A549 (cell line): ENCODE results near the gene DPEP2NB. TPM values are rescaled to one million over a fixed set of nuclear protein-coding genes. Genes with fewer than 3 reads are reported as not detected.

Experiments used
- ATAC-seq, 2 experiments: fragments of 200-7000 bp in 1 of 2; fragments of >200 bp in 1 of 2; cut with Nextera tagmentation in 1 of 2; cut with Tn5 transposase in 1 of 2; 3 replicates each; pipeline versions ENCODE4 v1.8.0 to v1.9.1; 2018 to 2020; ENCODE audit warnings: mild to moderate bottlenecking in 1 of 2, moderate library complexity in 1 of 2
- CTCF ChIA-PET: fragments of 300-600 bp; sonication (Branson Sonifier 250); formaldehyde crosslinking; extraction: SDS; loops from one replicate; lab custom pipeline; 2021; ENCODE audit warnings: antibody characterized with exemption, inconsistent platforms; lab: Yijun Ruan, JAX
- POLR2A ChIA-PET: fragments of 350-600 bp; formaldehyde crosslinking; extraction: SDS; loops from one replicate; lab custom pipeline; 2021; ENCODE audit warnings: antibody characterized with exemption, inconsistent platforms; lab: Yijun Ruan, JAX
- DNase-seq, 2 experiments: peaks; one replicate each; pipeline versions ENCODE4 v3.0.0 to v3.0.0-alpha.2; 2011 to 2016; ENCODE audit warnings: low read depth in 1 of 2, low spot score in 1 of 2
- FAIRE-seq: peaks from 2 replicates; lab custom pipeline; 2011; peaks lifted over from hg19 to GRCh38; lab: Jason Lieb, UNC
- H3K27ac ChIP-seq, 2 experiments: fragments of >200 bp; sonication (Bioruptor Twin); formaldehyde crosslinking; 3 replicates each; pipeline ENCODE4 v1.5.1; 2016 to 2017
- H3K4me1 ChIP-seq: fragments of >200 bp; sonication (Bioruptor Twin); formaldehyde crosslinking; 3 replicates; pipeline ENCODE4 v1.6.1; 2016
- H3K4me2 ChIP-seq: fragments of >200 bp; sonication (Bioruptor Twin); formaldehyde crosslinking; 3 replicates; pipeline ENCODE4 v1.6.1; 2016
- H3K4me3 ChIP-seq: fragments of >200 bp; sonication (Bioruptor Twin); formaldehyde crosslinking; 3 replicates; pipeline ENCODE4 v1.5.1; 2016
- H3K9me3 ChIP-seq: fragments of >200 bp; sonication (Bioruptor Twin); formaldehyde crosslinking; 3 replicates; pipeline ENCODE4 v1.6.1; 2016
- BHLHE40 ChIP-seq: IDR thresholded peaks from 2 replicates; pipeline ENCODE4 v1.6.1; 2012; ENCODE audit warnings: low read depth, low read length, inconsistent platforms
- CBX2 ChIP-seq: fragments of 200-600 bp; sonication (generic); IDR thresholded peaks from 2 replicates; pipeline ENCODE4 v1.6.1; 2016; ENCODE audit warnings: low read depth, mild to moderate bottlenecking, borderline replicate concordance
- CBX8 ChIP-seq: fragments of 200-600 bp; sonication (generic); IDR thresholded peaks from 2 replicates; pipeline ENCODE4 v1.6.1; 2016
- CEBPB ChIP-seq, 2 experiments: fragments of >200 bp in 1 of 2; sonication (Bioruptor Twin) in 1 of 2; formaldehyde crosslinking in 1 of 2; IDR thresholded peaks; 2 replicates each; pipeline ENCODE4 v1.6.1; 2012 to 2016
- CHD4 ChIP-seq: fragments of 200-600 bp; sonication (generic); IDR thresholded peaks from 2 replicates; pipeline ENCODE4 v1.6.1; 2016; ENCODE audit warnings: antibody characterized with exemption, mild to moderate bottlenecking, borderline replicate concordance
- EHF ChIP-seq: fragments of 250-450 bp; sonication (Bioruptor Pico); IDR thresholded peaks from 2 replicates; pipeline ENCODE4 v1.5.0; 2020; ENCODE audit warnings: mild to moderate bottlenecking
- ESRRA ChIP-seq: fragments of 150-350 bp; IDR thresholded peaks from 2 replicates; pipeline ENCODE4 v1.6.1; 2014; ENCODE audit warnings: mild to moderate bottlenecking, low read length, borderline replicate concordance
- FOSL2 ChIP-seq, 2 experiments: fragments of 450-650 bp in 1 of 2; fragments of >200 bp in 1 of 2; sonication (Bioruptor Twin) in 1 of 2; formaldehyde crosslinking; IDR thresholded peaks; 2 replicates each; pipeline versions ENCODE4 v1.5.0 to v1.6.1; 2016 to 2020; ENCODE audit warnings: mild to moderate bottlenecking in 1 of 2, moderate library complexity in 1 of 2
- HDAC2 ChIP-seq: fragments of 200-600 bp; sonication (generic); IDR thresholded peaks from 2 replicates; pipeline ENCODE4 v1.6.1; 2016
- HEYL ChIP-seq: fragments of 250-450 bp; sonication (Bioruptor Pico); IDR thresholded peaks from 2 replicates; pipeline ENCODE4 v1.8.0; 2021; ENCODE audit warnings: mild to moderate bottlenecking, moderate library complexity
- HOXA7 ChIP-seq: fragments of 250-450 bp; sonication (Bioruptor Pico); IDR thresholded peaks from 2 replicates; pipeline ENCODE4 v1.5.0; 2020; ENCODE audit warnings: mild to moderate bottlenecking, moderate library complexity
- HOXB5 ChIP-seq: fragments of 250-450 bp; sonication (Bioruptor Pico); IDR thresholded peaks from 2 replicates; pipeline ENCODE4 v1.5.0; 2020; ENCODE audit warnings: mild to moderate bottlenecking, moderate library complexity
- KDM1A ChIP-seq: fragments of 200-600 bp; sonication (generic); IDR thresholded peaks from 2 replicates; pipeline ENCODE4 v1.6.1; 2016; ENCODE audit warnings: low read depth, mild to moderate bottlenecking
- MAZ ChIP-seq: fragments of 150-350 bp; IDR thresholded peaks from 2 replicates; pipeline ENCODE4 v1.6.1; 2014; ENCODE audit warnings: antibody characterized with exemption, low read depth, low read length, borderline replicate concordance
- NPAS2 ChIP-seq: fragments of 250-450 bp; sonication (Bioruptor Pico); IDR thresholded peaks from 2 replicates; pipeline ENCODE4 v1.8.0; 2022; ENCODE audit warnings: mild to moderate bottlenecking, moderate library complexity, borderline replicate concordance
- NR3C1 ChIP-seq: fragments of >200 bp; sonication (Bioruptor Twin); formaldehyde crosslinking; IDR thresholded peaks from 3 replicates; pipeline ENCODE4 v1.6.1; 2017
- PHF8 ChIP-seq: fragments of 200-600 bp; sonication (generic); IDR thresholded peaks from 2 replicates; pipeline ENCODE4 v1.6.1; 2016; ENCODE audit warnings: low read depth, mild to moderate bottlenecking, antibody characterized with exemption, moderate library complexity, borderline replicate concordance
- POLR2A ChIP-seq: IDR thresholded peaks from 2 replicates; pipeline ENCODE4 v1.6.1; 2012; ENCODE audit warnings: mild to moderate bottlenecking, low read length
- RAD21 ChIP-seq, 2 experiments: fragments of >200 bp in 1 of 2; sonication (Bioruptor Twin) in 1 of 2; formaldehyde crosslinking in 1 of 2; IDR thresholded peaks in 1 of 2; conservative IDR thresholded peaks in 1 of 2; 2 replicates in 1 of 2; 3 replicates in 1 of 2; pipeline ENCODE4 v1.6.1; 2012 to 2018; ENCODE audit warnings: inconsistent platforms in 1 of 2
- RARB ChIP-seq: fragments of 250-450 bp; sonication (Bioruptor Pico); IDR thresholded peaks from 2 replicates; pipeline ENCODE4 v1.8.0; 2021; ENCODE audit warnings: mild to moderate bottlenecking, moderate library complexity
- RNF2 ChIP-seq: fragments of 200-600 bp; sonication (generic); IDR thresholded peaks from 2 replicates; pipeline ENCODE4 v1.6.1; 2016; ENCODE audit warnings: low read depth, mild to moderate bottlenecking, antibody characterized with exemption, moderate library complexity, borderline replicate concordance
- SREBF2 ChIP-seq: fragments of 450-650 bp; IDR thresholded peaks from 2 replicates; pipeline ENCODE4 v1.6.1; 2014; ENCODE audit warnings: mild to moderate bottlenecking, moderate library complexity
- ZFP36 ChIP-seq: fragments of 450-650 bp; IDR thresholded peaks from 2 replicates; pipeline ENCODE4 v1.6.1; 2014; ENCODE audit warnings: borderline replicate concordance; ENCODE audit not compliant: partially characterized antibody
- ZSCAN20 ChIP-seq: fragments of 250-450 bp; sonication (Bioruptor Pico); IDR thresholded peaks from 2 replicates; pipeline ENCODE4 v1.8.0; 2022; ENCODE audit warnings: mild to moderate bottlenecking, moderate library complexity
- WGBS: methylation state at CpG from one replicate; pipeline ENCODE4 v1.1.6; 2017; ENCODE audit errors: missing lambda C conversion rate; 5-methylcytosine and 5-hydroxymethylcytosine counted together
- polyA plus RNA-seq, 4 experiments: library from polyadenylated mRNA; depleted of rRNA in 3 of 4; stranded (reverse); fragments of >200 nt; fragmentation: RNase III in 1 of 4; extraction: RNeasy Plus Mini Kit Qiagen cat#74134 plus additional on column Dnase treatment in 1 of 4; gene quantifications; 2 replicates in 3 of 4; 3 replicates in 1 of 4; pipeline ENCODE4 v1.2.3, GENCODE V29; 2011 to 2017
- TF ChIP-seq, protein P1 (sequence below): IDR thresholded peaks from 2 replicates; pipeline ENCODE4 v1.6.1; 2012; ENCODE audit warnings: low read depth, borderline replicate concordance
- TF ChIP-seq, protein P2 (sequence below): fragments of >200 bp; sonication (Bioruptor Twin); formaldehyde crosslinking; IDR thresholded peaks from 2 replicates; pipeline ENCODE4 v1.6.1; 2016
- TF ChIP-seq, protein P3 (sequence below): fragments of 150-350 bp; IDR thresholded peaks from 2 replicates; pipeline ENCODE4 v1.6.1; 2014; ENCODE audit warnings: low read depth, mild to moderate bottlenecking, low read length
- TF ChIP-seq, protein P4 (sequence below): fragments of 250-450 bp; sonication (Bioruptor Pico); IDR thresholded peaks from 2 replicates; pipeline ENCODE4 v1.5.0; 2021; ENCODE audit warnings: mild to moderate bottlenecking, moderate library complexity, borderline replicate concordance
- TF ChIP-seq, protein P5 (sequence below): IDR thresholded peaks from 2 replicates; pipeline ENCODE4 v1.6.1; 2012

The DPEP2NB gene
- polyA plus RNA-seq, 2 of the 4 experiments (the other 2 are of a cell fraction): not detected

DNA sequence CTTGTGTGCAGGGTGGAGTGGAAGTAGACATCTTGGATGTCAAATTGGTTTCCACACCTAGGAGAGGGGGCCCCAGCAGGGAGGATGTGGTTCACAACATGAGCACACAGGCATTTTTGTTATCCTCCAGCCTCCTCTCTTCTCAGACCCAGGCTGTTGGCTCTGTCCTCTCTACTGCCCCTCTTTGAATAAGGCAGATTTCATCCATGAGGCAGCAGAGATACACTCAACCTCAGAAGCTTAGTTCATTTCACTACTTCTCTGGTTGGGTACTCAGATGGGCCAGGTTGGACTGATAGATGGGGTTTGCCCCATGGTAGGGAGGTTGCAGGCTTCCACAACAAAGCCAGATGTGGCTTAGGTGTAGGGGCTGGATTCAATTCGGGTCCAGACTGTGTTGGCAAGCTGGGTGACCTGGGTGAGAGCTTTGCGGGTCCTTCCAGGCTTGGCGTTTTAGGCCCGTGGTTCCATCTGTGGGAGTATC is 47.2 kb upstream of the DPEP2NB start:
- DNase-seq: no peak
- no peak overlapping the region for H3K4me2 ChIP-seq
- H3K4me3 ChIP-seq: no peak overlapping the region
- FAIRE-seq: no peak
- no peaks in the 10 kb centered on the region for H3K9me3 ChIP-seq
- no peaks in the 10 kb centered on the region for H3K4me1 ChIP-seq
- ChIA-PET POLR2A (no interaction called here), CTCF (interaction anchor here (0.7 to 1.6 kb wide), 6 partner anchors 22 to 180 kb away, joined by 3 to 5 read pairs (median 3); no protein-coding TSS in a partner anchor)
- WGBS: 88% methylated on average over 4 of the region's 4 CpGs
- no peak overlapping the region for H3K27ac ChIP-seq
- ATAC-seq: no peak
- no peak for TF ChIP-seq BHLHE40
- TF ChIP-seq, protein P1, sequence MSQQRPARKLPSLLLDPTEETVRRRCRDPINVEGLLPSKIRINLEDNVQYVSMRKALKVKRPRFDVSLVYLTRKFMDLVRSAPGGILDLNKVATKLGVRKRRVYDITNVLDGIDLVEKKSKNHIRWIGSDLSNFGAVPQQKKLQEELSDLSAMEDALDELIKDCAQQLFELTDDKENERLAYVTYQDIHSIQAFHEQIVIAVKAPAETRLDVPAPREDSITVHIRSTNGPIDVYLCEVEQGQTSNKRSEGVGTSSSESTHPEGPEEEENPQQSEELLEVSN: no peak
- TF ChIP-seq PHF8: no peak
- TF ChIP-seq RAD21 (conservative IDR thresholded peaks at IDR 0.05 in 1 of 2, IDR thresholded peaks at IDR 0.05 in 1 of 2): no peak
- TF ChIP-seq HOXA7 (CRISPR knock-in tag): no peak
- TF ChIP-seq NPAS2 (CRISPR knock-in tag): no peak
- TF ChIP-seq, protein P2, sequence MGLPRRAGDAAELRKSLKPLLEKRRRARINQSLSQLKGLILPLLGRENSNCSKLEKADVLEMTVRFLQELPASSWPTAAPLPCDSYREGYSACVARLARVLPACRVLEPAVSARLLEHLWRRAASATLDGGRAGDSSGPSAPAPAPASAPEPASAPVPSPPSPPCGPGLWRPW: no peak
- no peak for TF ChIP-seq ESRRA
- TF ChIP-seq, protein P3, sequence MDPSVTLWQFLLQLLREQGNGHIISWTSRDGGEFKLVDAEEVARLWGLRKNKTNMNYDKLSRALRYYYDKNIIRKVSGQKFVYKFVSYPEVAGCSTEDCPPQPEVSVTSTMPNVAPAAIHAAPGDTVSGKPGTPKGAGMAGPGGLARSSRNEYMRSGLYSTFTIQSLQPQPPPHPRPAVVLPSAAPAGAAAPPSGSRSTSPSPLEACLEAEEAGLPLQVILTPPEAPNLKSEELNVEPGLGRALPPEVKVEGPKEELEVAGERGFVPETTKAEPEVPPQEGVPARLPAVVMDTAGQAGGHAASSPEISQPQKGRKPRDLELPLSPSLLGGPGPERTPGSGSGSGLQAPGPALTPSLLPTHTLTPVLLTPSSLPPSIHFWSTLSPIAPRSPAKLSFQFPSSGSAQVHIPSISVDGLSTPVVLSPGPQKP: no peak
- no peak for TF ChIP-seq EHF (CRISPR knock-in tag)
- no peak for TF ChIP-seq MAZ
- TF ChIP-seq RNF2: no peak
- TF ChIP-seq KDM1A: no peak
- TF ChIP-seq ZSCAN20 (CRISPR knock-in tag): no peak
- TF ChIP-seq CEBPB (IDR thresholded peaks at IDR 0.05): no peak

DNA sequence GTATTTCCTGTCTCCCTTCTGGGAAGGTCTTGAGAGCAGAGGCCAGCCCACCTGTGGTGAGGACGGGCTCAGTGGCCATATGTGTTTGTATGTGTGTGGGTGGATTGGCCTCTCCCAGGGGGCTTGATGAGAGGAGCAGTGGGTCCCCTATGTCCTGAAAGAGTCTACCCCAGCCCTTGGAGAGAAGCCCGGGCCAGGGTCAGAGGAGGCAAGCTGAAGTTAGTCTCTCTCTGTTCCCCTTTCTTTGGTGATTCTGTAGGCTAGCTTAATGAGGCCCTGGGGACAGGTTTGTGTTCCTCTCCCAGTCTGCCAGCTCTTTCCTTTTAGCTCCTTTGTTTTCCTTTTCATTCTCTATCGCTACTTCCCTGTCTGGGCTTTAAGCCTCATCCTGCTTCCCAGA is 45.7 kb upstream of the DPEP2NB start:
- TF ChIP-seq POLR2A (no peak), ESRRA (no peak)
- WGBS: 95% methylated on average over 3 of the region's 3 CpGs
- H3K9me3 ChIP-seq: no peaks in the 10 kb centered on the region
- H3K4me2 ChIP-seq: no peak overlapping the region
- ATAC-seq (no peak), DNase-seq (no peak), FAIRE-seq (no peak)
- no peak overlapping the region for H3K4me3 ChIP-seq
- ChIA-PET POLR2A (no interaction called here), CTCF (interaction anchor here (0.8 to 1.7 kb wide), 6 partner anchors 8 to 245 kb away, joined by 3 to 6 read pairs (median 4); partner anchors contain the start of gene NFATC3)
- no peak overlapping the region for H3K27ac ChIP-seq
- no peaks in the 10 kb centered on the region for H3K4me1 ChIP-seq

DNA sequence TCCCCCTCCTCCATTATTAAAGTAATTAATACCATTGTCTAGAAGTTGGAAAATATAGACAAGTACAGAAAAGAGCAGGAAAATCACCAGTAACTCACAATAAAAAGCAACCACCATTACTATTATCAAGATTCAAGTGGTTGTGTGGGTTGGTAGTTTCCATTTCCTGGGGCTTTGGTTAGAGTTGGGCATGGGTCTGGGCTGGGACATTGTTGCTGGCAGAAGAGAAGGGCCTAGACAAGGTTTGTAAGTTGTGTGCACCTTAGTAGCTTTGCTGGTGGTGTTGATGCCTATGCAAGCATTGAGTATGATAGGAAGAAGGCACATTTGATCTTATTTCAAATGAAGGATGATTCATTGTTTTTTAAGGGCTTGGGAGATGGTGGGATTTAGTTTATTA is 44.1 kb upstream of the DPEP2NB start:
- H3K4me2 ChIP-seq: no peak overlapping the region
- no peak for TF ChIP-seq ZFP36
- TF ChIP-seq NR3C1: no peak
- no peak for TF ChIP-seq HOXB5 (CRISPR knock-in tag)
- no peak for TF ChIP-seq RARB (CRISPR knock-in tag)
- TF ChIP-seq, protein P4, sequence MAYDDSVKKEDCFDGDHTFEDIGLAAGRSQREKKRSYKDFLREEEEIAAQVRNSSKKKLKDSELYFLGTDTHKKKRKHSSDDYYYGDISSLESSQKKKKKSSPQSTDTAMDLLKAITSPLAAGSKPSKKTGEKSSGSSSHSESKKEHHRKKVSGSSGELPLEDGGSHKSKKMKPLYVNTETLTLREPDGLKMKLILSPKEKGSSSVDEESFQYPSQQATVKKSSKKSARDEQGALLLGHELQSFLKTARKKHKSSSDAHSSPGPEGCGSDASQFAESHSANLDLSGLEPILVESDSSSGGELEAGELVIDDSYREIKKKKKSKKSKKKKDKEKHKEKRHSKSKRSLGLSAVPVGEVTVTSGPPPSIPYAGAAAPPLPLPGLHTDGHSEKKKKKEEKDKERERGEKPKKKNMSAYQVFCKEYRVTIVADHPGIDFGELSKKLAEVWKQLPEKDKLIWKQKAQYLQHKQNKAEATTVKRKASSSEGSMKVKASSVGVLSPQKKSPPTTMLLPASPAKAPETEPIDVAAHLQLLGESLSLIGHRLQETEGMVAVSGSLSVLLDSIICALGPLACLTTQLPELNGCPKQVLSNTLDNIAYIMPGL: no peak
- TF ChIP-seq CHD4: no peak
- TF ChIP-seq, protein P5, sequence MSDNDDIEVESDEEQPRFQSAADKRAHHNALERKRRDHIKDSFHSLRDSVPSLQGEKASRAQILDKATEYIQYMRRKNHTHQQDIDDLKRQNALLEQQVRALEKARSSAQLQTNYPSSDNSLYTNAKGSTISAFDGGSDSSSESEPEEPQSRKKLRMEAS: no peak
- no peak for TF ChIP-seq HOXA7 (CRISPR knock-in tag)
- TF ChIP-seq SREBF2: no peak
- no peak for TF ChIP-seq CBX2
- TF ChIP-seq FOSL2 (IDR thresholded peaks at IDR 0.05): no peak
- TF ChIP-seq FOSL2 (CRISPR knock-in tag; IDR thresholded peaks at IDR 0.05): no peak
- TF ChIP-seq RAD21 (conservative IDR thresholded peaks at IDR 0.05 in 1 of 2, IDR thresholded peaks at IDR 0.05 in 1 of 2): no peak
- no peak for TF ChIP-seq HEYL (CRISPR knock-in tag)
- TF ChIP-seq CBX8: no peak
- TF ChIP-seq ESRRA: no peak
- no peak for TF ChIP-seq HDAC2
- TF ChIP-seq EHF (CRISPR knock-in tag): no peak
- no peak overlapping the region for H3K27ac ChIP-seq
- ChIA-PET POLR2A (no interaction called here), CTCF (interaction anchor here (0.9 to 1.6 kb wide), 2 partner anchors 34 to 243 kb away, joined by 3 to 6 read pairs; no protein-coding TSS in a partner anchor)
- H3K4me3 ChIP-seq: no peak overlapping the region
- FAIRE-seq (no peak), DNase-seq (no peak), ATAC-seq (no peak)
- H3K9me3 ChIP-seq: no peaks in the 10 kb centered on the region
- no peaks in the 10 kb centered on the region for H3K4me1 ChIP-seq
